Activated T-cell treated with anti-CD3 and anti-CD28 coated beads for 1 hour (primary cell): ENCODE data around the gene STARD13.

Experiments used
- DNase-seq: peaks from one replicate; pipeline ENCODE4 v3.0.0-alpha.2; 2020; ENCODE audit warnings: low read depth

STARD13 gene

GRCh38 chr13:33197541-33197971, 88.0 kb downstream of the STARD13 start:
- DNase-seq = no peak

- DNase-seq = no peak
Observed at GRCh38 chr13:33196767-33197166, 88.8 kb downstream of the STARD13 start.

GRCh38 chr13:33195693-33196464, 89.7 kb downstream of the STARD13 start:
- no peak for DNase-seq

- DNase-seq = no peak
Observed at GRCh38 chr13:33194820-33195692, 90.5 kb downstream of the STARD13 start.

GRCh38 chr13:33193428-33193974, 92.1 kb downstream of the STARD13 start:
- DNase-seq = no peak

GRCh38 chr13:33191425-33192210, 93.9 kb downstream of the STARD13 start:
- DNase-seq = no peak

- DNase-seq = no peak
Observed at GRCh38 chr13:33189470-33189869, 96.1 kb downstream of the STARD13 start.

- DNase-seq = no peak
Observed at GRCh38 chr13:33188093-33188882, 97.3 kb downstream of the STARD13 start.

GRCh38 chr13:33186861-33187291, 98.7 kb downstream of the STARD13 start:
- no peak for DNase-seq

GRCh38 chr13:33185853-33186252, 99.7 kb downstream of the STARD13 start:
- DNase-seq = no peak

GRCh38 chr13:33184530-33184929, 101.0 kb downstream of the STARD13 start:
- DNase-seq = no peak

- no peak for DNase-seq
Observed at GRCh38 chr13:33184112-33184490, 101.5 kb downstream of the STARD13 start.

- no peak for DNase-seq
Observed at GRCh38 chr13:33183431-33184111, 102.0 kb downstream of the STARD13 start.

- no peak for DNase-seq
Observed at GRCh38 chr13:33182729-33183128, 102.8 kb downstream of the STARD13 start.

- DNase-seq = no peak
Observed at GRCh38 chr13:33181264-33181663, 104.3 kb downstream of the STARD13 start.

GRCh38 chr13:33180122-33180804, 105.3 kb downstream of the STARD13 start:
- DNase-seq = no peak

- no peak for DNase-seq
Observed at GRCh38 chr13:33179463-33179862, 106.1 kb downstream of the STARD13 start.

GRCh38 chr13:33178209-33178840, 107.2 kb downstream of the STARD13 start:
- DNase-seq = no peak
